Anterior cingulate cortex (tissue), 58 donors: ENCODE data around the gene ODAD3.
"Not testable (repeated sequence)": the region's sequence is repeated elsewhere in the genome, so short reads cannot be mapped to it uniquely, and the experiment has no call there.

Experiments used
- DNase-seq, 58 donors: peaks; one replicate each; lab custom pipeline; 2025; lab: John Stamatoyannopoulos, UW

The ODAD3 gene

GRCh38 chr19:11435057-11435832, at the start of gene ODAD3, which contains the start of gene PRKCSH:
Gene ODAD3 (minus strand): TSS chr19:11435121. CDS start chr19:11435016, 105 bp downstream.
Gene PRKCSH (plus strand): TSS chr19:11435635. CDS start chr19:11436118, 483 bp downstream.
- DNase-seq = peak; percentile 98 to 100 (median 100)

- DNase-seq = no peak
These were observed 48.6 kb upstream of the ODAD3 start for GRCh38 chr19:11483366-11484111.

- DNase-seq = peak in 57 of 58 donors; percentile 63 to 99 (median 86)
These were observed 47.6 kb upstream of the ODAD3 start for GRCh38 chr19:11482384-11483050.

GRCh38 chr19:11481534-11482383, 46.8 kb upstream of the ODAD3 start:
- DNase-seq = peak; percentile 75 to 99 (median 94)

- peak in 56 of 58 donors; percentile 21 to 83 (median 66) for DNase-seq
These were observed 46.0 kb upstream of the ODAD3 start, which contains the start of gene ELAVL3 for GRCh38 chr19:11480715-11481533. Gene ELAVL3 (minus strand): TSS chr19:11481046. CDS start chr19:11480608, 438 bp downstream.

GRCh38 chr19:11479898-11480714, 45.2 kb upstream of the ODAD3 start:
- DNase-seq = peak in 34 of 58 donors; percentile 7 to 67 (median 34)

GRCh38 chr19:11479090-11479897, 44.4 kb upstream of the ODAD3 start:
- DNase-seq = peak in 55 of 58 donors; percentile 15 to 87 (median 69)

GRCh38 chr19:11478167-11479089, 43.5 kb upstream of the ODAD3 start:
- DNase-seq = peak in 29 of 58 donors; percentile 5 to 66 (median 32)

GRCh38 chr19:11475861-11476260, 40.9 kb upstream of the ODAD3 start:
- DNase-seq = no peak

GRCh38 chr19:11475343-11475742, 40.4 kb upstream of the ODAD3 start:
- DNase-seq = not testable (repeated sequence)

GRCh38 chr19:11473725-11474124, 38.8 kb upstream of the ODAD3 start:
- no peak for DNase-seq

- not testable (repeated sequence) for DNase-seq
These were observed 33.4 kb upstream of the ODAD3 start for GRCh38 chr19:11468266-11468845.

- DNase-seq = no peak
These were observed 30.7 kb upstream of the ODAD3 start for GRCh38 chr19:11465600-11465999.

- no peak for DNase-seq
These were observed 29.7 kb upstream of the ODAD3 start for GRCh38 chr19:11464333-11465265.
